ENCODE measurements around the gene WNK2.

The WNK2 gene

GRCh38 chr9:93302586-93303257 lies 118.8 kb downstream of the WNK2 start:
- TF ChIP-seq CTCF (IDR thresholded peaks at IDR 0.05): peak; percentile 35 to 39
- H3K4me1 ChIP-seq: no peaks in the 10 kb centered on the region
- no peaks in the 10 kb centered on the region for H3K36me3 ChIP-seq
- no peak overlapping the region for H3K4me3 ChIP-seq
- H3K9me3 ChIP-seq: no peaks in the 10 kb centered on the region
- H3K27me3 ChIP-seq: peaks cover 0 to 6% of the 10 kb centered on the region in 2 donors
- intact Hi-C loops (cut with DNase I; ENCODE audit: low total_unique reads): loop anchor here (5.0 kb wide), 1 partner anchor 295 kb away; no protein-coding TSS in a partner anchor
- H3K27ac ChIP-seq: no peak overlapping the region
- peak; percentile 45 to 63 for DNase-seq

GRCh38 chr9:93303258-93303771 lies 119.4 kb downstream of the WNK2 start:
- H3K27me3 ChIP-seq: peaks cover 0 to under 1% of the 10 kb centered on the region in 2 donors
- no peak for TF ChIP-seq CTCF (IDR thresholded peaks at IDR 0.05)
- no peaks in the 10 kb centered on the region for H3K4me1 ChIP-seq
- no peak overlapping the region for H3K4me3 ChIP-seq
- peak in 1 of 2 donors; percentile 50 for DNase-seq
- no peak overlapping the region for H3K27ac ChIP-seq
- no peaks in the 10 kb centered on the region for H3K9me3 ChIP-seq
- H3K36me3 ChIP-seq: no peaks in the 10 kb centered on the region
- intact Hi-C loops (cut with DNase I; ENCODE audit: low total_unique reads): loop anchor here (5.0 kb wide), 1 partner anchor 296 kb away; no protein-coding TSS in a partner anchor

DNA sequence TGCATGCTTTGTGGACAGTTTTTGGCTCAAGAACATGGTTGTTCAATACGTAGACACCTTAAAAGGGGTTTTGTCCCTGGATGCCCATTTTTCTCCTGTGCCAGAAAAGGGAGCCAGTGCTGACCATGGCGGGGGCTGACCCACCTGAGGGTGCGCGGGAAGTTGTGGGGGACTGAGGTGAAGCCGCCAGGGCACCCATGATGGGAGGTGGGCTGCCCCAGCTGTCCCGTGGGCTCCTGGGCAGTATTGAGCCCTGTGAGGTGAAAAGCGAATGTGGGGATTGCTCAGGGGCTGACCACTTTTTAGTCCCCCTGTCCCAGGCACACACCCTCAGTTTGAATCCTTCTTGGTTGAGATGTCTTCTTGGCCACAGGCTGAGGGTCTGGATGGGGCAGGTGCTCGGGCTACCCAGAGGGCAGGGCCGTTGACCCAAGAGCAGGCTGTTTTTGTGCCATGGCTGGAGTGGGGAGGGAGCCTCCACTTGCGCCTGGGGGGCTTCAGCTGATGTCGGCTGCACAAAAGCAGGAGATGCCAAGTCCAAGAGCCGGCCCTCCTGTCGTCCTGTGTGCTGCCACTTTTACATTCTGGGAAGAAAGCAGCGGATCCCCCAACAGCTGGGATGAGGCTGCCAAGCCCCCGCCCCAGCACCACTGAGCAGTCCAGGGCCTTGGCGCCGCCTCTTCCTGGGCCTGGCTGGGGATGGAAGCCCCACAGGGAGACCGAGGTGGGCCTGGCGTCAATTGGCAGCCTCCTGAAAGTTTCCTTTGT lies 120.1 kb downstream of the WNK2 start:
- TF ChIP-seq CTCF (IDR thresholded peaks at IDR 0.05): no peak
- DNase-seq: peak in 1 of 2 donors; percentile 59
- intact Hi-C loops (cut with DNase I; ENCODE audit: low total_unique reads): loop anchor here (5.0 kb wide), 1 partner anchor 297 kb away; no protein-coding TSS in a partner anchor

GRCh38 chr9:93304574-93305496 lies 120.9 kb downstream of the WNK2 start:
- no peaks in the 10 kb centered on the region for H3K27me3 ChIP-seq
- no peak overlapping the region for H3K27ac ChIP-seq
- peak; percentile 56 to 58 for TF ChIP-seq CTCF (IDR thresholded peaks at IDR 0.05)
- no peaks in the 10 kb centered on the region for H3K9me3 ChIP-seq
- peak; percentile 50 to 69 for DNase-seq
- no peaks in the 10 kb centered on the region for H3K4me1 ChIP-seq
- no peak overlapping the region for H3K4me3 ChIP-seq
- intact Hi-C loops (cut with DNase I; ENCODE audit: low total_unique reads): loop anchor here (5.0 kb wide), 2 partner anchors 148 to 298 kb away; no protein-coding TSS in a partner anchor
- no peaks in the 10 kb centered on the region for H3K36me3 ChIP-seq

More for the DNA sequence above, 120.1 kb downstream of the WNK2 start:
- H3K27ac ChIP-seq: no peak overlapping the region
- H3K9me3 ChIP-seq: no peaks in the 10 kb centered on the region
- no peak overlapping the region for H3K4me3 ChIP-seq
- no peaks in the 10 kb centered on the region for H3K36me3 ChIP-seq
- no peaks in the 10 kb centered on the region for H3K4me1 ChIP-seq
- H3K27me3 ChIP-seq: no peaks in the 10 kb centered on the region

GRCh38 chr9:93305497-93306020 lies 121.6 kb downstream of the WNK2 start:
- Histone ChIP-seq H3K4me1 (no peaks in the 10 kb centered on the region), H3K36me3 (no peaks in the 10 kb centered on the region), H3K4me3 (no peak overlapping the region), H3K27me3 (no peaks in the 10 kb centered on the region), H3K27ac (no peak overlapping the region), H3K9me3 (no peaks in the 10 kb centered on the region)
- peak; percentile 44 to 68 for DNase-seq
- intact Hi-C loops (cut with DNase I; ENCODE audit: low total_unique reads): loop anchor here (5.0 kb wide), 1 partner anchor 148 kb away; no protein-coding TSS in a partner anchor
- no peak for TF ChIP-seq CTCF (IDR thresholded peaks at IDR 0.05)
